Choroid plexus epithelial cell (primary cell): ENCODE results near the gene CDCP2.
"Not testable (repeated sequence)": the region's sequence is repeated elsewhere in the genome, so short reads cannot be mapped to it uniquely, and the experiment has no call there.

Experiments used
- DNase-seq: peaks from one replicate; pipeline ENCODE4 v3.0.0-alpha.2; 2010; ENCODE audit warnings: low read depth
- H3K4me3 ChIP-seq: 2 replicates; pipeline ENCODE4 v1.5.1; 2011; ENCODE audit warnings: low read depth, mild to moderate bottlenecking, control low read depth, low read length, moderate library complexity
- TF ChIP-seq, protein P1 (sequence below): conservative IDR thresholded peaks from 2 replicates; pipeline ENCODE4 v1.5.1; 2011; ENCODE audit warnings: low read depth, mild to moderate bottlenecking, control low read depth, inconsistent platforms, low read length, moderate library complexity

The CDCP2 gene

DNA sequence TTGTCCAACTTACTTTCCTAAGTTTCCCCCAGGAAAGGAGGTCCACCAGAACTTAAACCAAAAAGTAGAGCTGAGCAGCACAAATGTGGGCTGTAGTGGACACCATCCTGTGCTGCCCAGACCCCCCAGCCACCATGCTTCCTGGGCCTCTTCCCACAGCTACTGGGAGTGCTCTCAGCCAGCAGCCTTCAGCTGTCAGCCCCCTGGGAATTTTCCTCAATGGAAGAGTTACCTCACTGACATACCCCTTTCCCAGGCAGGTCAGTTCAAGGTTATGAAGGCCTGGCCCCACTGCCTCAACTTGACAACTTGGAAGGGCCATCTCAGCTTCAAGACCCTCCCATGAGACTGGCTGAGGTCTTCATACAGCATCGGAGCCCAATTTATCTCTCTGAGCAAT, 47.7 kb downstream of the CDCP2 start:
- H3K4me3 ChIP-seq: no peak overlapping the region
- DNase-seq: no peak
- TF ChIP-seq, protein P1, sequence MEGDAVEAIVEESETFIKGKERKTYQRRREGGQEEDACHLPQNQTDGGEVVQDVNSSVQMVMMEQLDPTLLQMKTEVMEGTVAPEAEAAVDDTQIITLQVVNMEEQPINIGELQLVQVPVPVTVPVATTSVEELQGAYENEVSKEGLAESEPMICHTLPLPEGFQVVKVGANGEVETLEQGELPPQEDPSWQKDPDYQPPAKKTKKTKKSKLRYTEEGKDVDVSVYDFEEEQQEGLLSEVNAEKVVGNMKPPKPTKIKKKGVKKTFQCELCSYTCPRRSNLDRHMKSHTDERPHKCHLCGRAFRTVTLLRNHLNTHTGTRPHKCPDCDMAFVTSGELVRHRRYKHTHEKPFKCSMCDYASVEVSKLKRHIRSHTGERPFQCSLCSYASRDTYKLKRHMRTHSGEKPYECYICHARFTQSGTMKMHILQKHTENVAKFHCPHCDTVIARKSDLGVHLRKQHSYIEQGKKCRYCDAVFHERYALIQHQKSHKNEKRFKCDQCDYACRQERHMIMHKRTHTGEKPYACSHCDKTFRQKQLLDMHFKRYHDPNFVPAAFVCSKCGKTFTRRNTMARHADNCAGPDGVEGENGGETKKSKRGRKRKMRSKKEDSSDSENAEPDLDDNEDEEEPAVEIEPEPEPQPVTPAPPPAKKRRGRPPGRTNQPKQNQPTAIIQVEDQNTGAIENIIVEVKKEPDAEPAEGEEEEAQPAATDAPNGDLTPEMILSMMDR: no peak

DNA sequence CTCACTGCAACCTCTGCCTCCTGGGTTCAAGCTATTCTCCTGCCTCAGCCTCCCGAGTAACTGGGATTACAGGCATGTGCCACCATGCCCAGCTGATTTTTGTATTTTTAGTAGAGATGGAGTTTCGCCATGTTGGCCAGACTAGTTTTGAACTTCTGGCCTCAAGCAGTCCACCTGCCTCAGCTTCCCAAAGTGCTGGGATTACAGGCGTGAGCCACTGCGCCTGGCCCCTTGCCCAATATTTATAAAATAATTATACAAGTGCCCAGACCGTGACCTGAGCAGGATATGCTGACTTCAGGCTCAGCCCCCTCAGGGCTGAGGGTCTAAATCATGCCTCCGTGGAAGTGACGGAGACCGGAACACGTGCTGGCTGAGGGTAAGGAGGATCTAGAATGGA, 48.2 kb downstream of the CDCP2 start:
- H3K4me3 ChIP-seq: not testable (repeated sequence)

DNA sequence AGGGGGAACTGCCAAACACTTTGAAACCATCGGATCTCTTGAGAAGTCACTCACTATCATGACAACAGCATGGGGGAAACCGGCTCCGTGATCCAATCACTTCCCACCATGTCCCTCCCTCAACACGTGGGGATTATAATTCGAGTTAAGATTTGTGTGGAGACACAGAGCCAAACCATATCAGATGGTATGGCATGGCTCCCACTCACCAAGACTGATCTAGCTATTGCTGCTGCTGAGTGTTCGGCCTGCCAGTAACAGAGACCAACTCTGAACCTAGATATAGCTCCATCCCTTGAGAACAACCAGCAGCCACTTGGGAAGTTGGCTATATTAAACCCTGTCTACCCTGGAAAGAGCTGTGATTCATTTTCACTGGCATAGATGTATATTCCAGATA, 49.4 kb downstream of the CDCP2 start:
- no peak overlapping the region for H3K4me3 ChIP-seq
- DNase-seq: no peak
- TF ChIP-seq, protein P1: no peak

More for the DNA sequence above, 48.2 kb downstream of the CDCP2 start:
- not testable (repeated sequence) for DNase-seq

DNA sequence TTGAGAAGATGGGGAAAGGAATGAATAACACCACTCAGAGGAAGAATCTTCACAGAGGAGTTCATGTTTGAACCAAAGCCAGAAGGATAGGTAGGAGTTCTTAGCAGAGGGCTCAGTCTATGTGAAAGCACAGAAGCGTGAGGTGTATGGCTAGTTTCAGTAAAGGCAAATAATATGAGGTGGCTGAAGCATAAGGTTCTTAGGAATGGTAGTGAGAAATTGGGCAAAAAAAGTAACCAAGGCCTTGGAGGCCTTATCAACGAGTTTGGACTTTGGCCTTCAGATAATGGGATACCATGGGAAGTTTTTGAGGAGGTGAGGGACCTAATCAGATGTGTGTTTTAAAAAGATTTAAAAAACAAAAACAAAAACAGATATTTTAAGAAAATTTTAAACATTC, 52.3 kb downstream of the CDCP2 start:
- no peak overlapping the region for H3K4me3 ChIP-seq
- TF ChIP-seq, protein P1: no peak
- DNase-seq: no peak

DNA sequence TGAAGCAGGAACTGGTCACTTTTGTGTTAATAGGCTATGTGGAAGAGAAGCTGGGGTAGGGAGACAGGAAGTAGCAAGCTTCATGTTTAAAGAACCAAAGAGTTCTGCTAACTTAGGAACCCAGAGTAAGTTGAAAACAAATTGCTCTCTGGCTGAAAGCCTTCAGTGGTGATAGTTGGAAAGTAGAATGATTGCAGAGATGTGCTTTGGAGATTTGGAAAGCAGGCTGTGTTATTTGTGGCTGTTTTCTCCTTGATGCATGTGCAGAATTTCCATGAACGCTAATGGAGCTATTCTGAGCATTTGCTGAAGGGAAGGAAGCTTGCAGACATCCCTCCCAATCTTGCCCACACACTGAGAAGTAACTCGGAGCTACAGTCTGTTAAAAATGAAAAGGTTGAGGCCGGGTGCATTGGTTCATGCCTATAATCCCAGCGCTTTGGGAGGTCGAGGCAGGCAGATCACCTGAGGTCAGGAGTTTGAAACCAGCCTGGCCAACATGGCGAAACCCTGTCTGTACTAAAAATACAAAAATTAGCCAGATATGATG, 53.7 kb downstream of the CDCP2 start:
- no peak for DNase-seq
- H3K4me3 ChIP-seq: no peak overlapping the region
- TF ChIP-seq, protein P1: no peak

DNA sequence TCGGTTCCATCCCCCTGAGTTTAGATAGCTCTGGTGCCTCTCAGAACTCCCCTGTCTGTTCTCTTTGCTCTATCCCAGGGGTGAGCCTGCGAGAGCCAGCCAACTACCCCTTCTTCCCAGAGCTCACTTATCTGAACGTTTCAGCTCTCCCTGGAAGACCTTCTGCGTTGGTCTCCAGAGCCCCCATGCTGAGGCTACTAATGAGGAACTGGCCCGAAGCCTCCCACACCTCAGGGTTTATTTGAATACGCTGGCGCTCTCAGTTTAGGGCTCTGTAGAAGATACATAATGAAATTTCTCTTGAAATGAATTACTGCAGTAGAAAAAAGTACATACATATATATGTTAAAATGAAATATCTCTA, 55.9 kb downstream of the CDCP2 start:
- TF ChIP-seq, protein P1: no peak
- DNase-seq: no peak
- no peak overlapping the region for H3K4me3 ChIP-seq

DNA sequence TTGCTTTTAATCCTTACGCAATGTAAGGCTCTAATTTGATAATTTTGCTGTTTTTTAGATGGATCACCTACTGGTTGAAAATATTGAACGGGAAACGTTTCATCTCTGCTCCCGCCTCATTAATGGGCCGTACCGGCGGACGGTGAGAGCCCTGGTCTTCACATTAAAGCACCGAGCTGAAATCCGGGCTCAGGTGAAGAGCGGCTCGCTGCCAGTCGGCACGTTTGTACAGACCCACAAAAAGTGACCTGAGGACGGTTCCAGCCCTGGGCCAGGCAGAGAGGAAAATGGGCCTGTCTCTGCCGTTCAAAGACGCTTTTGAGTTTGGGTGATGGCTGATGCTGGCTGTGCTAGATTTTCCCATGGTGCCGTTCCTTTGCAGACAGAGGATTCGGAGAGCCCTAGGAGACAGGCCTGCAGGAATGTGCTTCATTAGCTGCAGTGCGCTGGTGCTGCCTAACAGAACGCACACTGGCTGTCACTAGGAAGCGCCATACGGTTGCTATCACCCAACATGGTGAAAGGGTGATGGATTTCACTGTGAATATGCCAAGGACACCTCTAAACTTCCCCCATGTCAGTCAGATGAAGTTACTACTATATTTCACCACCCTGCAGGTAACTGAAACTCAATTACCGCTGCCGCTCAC, 56.4 kb downstream of the CDCP2 start:
- DNase-seq: no peak
- H3K4me3 ChIP-seq: no peak overlapping the region
- TF ChIP-seq, protein P1: no peak
